Measurements from ENCODE around the gene CDH23. TPM values are rescaled to one million over a fixed set of nuclear protein-coding genes. Genes with fewer than 3 reads are reported as not detected.

Gene CDH23
- polyA plus RNA-seq, 2 of the 4 experiments (the other 2 are of a cell fraction): 1.1 to 2.3 TPM

- Histone ChIP-seq H3K9me3 (no peaks in the 10 kb centered on the region), H3K4me3 (no peak overlapping the region), H3K4me1 (no peaks in the 10 kb centered on the region), H3K4me2 (no peak overlapping the region), H3K27ac (no peak overlapping the region)
- FAIRE-seq (no peak), DNase-seq (ENCODE audit: low read depth in 1 of 2, low spot score in 1 of 2) (no peak), ATAC-seq (no peak)
- TF ChIP-seq MAZ (IDR thresholded peaks at IDR 0.05; ENCODE audit: borderline replicate concordance, low read depth, low read length) (no peak), POLR2AphosphoS2 (conservative IDR thresholded peaks at IDR 0.05; ENCODE audit: low read length) (no peak), NPAS2 (CRISPR knock-in tag; IDR thresholded peaks at IDR 0.05; ENCODE audit: borderline replicate concordance) (no peak), HES2 (IDR thresholded peaks at IDR 0.05) (no peak), EHMT2 (IDR thresholded peaks at IDR 0.05; ENCODE audit: low read depth) (no peak), MAFK (IDR thresholded peaks at IDR 0.05; ENCODE audit: partially characterized antibody) (no peak), HEYL (CRISPR knock-in tag; IDR thresholded peaks at IDR 0.05) (no peak), ESRRA (IDR thresholded peaks at IDR 0.05; ENCODE audit: borderline replicate concordance, low read length) (no peak), KDM5A (IDR thresholded peaks at IDR 0.05) (no peak), JUN (IDR thresholded peaks at IDR 0.05) (no peak), BHLHE40 (IDR thresholded peaks at IDR 0.05; ENCODE audit: low read depth, low read length) (no peak), JUNB (IDR thresholded peaks at IDR 0.05) (no peak), RFX5 (IDR thresholded peaks at IDR 0.05) (no peak), EHF (CRISPR knock-in tag; IDR thresholded peaks at IDR 0.05) (no peak), FOSB (CRISPR knock-in tag; IDR thresholded peaks at IDR 0.05) (no peak), CHD2 (IDR thresholded peaks at IDR 0.05; ENCODE audit: low read length, partially characterized antibody) (no peak)
- TF ChIP-seq, protein P1, sequence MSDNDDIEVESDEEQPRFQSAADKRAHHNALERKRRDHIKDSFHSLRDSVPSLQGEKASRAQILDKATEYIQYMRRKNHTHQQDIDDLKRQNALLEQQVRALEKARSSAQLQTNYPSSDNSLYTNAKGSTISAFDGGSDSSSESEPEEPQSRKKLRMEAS (IDR thresholded peaks at IDR 0.05): no peak
- ChIA-PET POLR2A (no interaction called here), CTCF (interaction anchor here (1.1 to 1.4 kb wide), 3 partner anchors 57 to 137 kb away, joined by 3 to 4 read pairs (median 3); no protein-coding TSS in a partner anchor)
- WGBS (ENCODE audit: missing lambda C conversion rate): 58% methylated on average over 10 of the region's 12 CpGs
These were observed 56.5 kb downstream of the CDH23 start for GRCh38 chr10:71453186-71453585.

DNA sequence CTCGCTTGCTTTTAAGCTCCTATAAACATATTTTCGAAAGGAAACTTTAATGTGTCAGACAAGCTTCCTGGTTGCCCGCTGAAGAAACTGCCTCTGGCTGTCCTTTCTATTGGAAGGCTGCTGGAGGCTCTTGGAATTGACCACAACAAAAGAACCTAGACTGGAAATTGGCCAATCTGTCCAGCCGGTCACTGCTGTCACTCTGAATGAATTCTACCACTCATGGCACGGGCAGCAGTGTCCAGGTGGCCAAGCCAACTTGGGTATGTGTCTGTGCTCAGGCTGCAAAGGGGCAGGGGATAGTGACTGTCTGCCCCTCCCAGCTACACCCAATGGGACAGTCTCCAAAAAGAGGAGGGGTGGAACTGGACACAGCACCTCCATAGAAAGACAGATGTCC, 57.6 kb downstream of the CDH23 start:
- TF ChIP-seq CBX8 (IDR thresholded peaks at IDR 0.05) (no peak), FOSL2 (IDR thresholded peaks at IDR 0.05) (no peak), FOSL2 (CRISPR knock-in tag; IDR thresholded peaks at IDR 0.05) (no peak), ESRRA (IDR thresholded peaks at IDR 0.05; ENCODE audit: borderline replicate concordance, low read length) (no peak), ZSCAN20 (CRISPR knock-in tag; IDR thresholded peaks at IDR 0.05) (no peak), HDAC2 (IDR thresholded peaks at IDR 0.05) (no peak)
- ChIA-PET CTCF (interaction anchor here (0.9 to 1.4 kb wide), 3 partner anchors 8 to 319 kb away, joined by 3 to 4 read pairs (median 4); no protein-coding TSS in a partner anchor), POLR2A (no interaction called here)
- FAIRE-seq (no peak), ATAC-seq (no peak), DNase-seq (ENCODE audit: low read depth in 1 of 2, low spot score in 1 of 2) (no peak)
- no peaks in the 10 kb centered on the region for H3K9me3 ChIP-seq
- no peak overlapping the region for H3K27ac ChIP-seq
- no peak overlapping the region for H3K4me2 ChIP-seq
- no peak overlapping the region for H3K4me3 ChIP-seq
- H3K4me1 ChIP-seq: no peaks in the 10 kb centered on the region
- WGBS (ENCODE audit: missing lambda C conversion rate): 63% methylated on average over 5 of the region's 5 CpGs

- WGBS (ENCODE audit: missing lambda C conversion rate): 49% methylated on average over 2 of the region's 2 CpGs
- H3K4me3 ChIP-seq: no peak overlapping the region
- no peak for FAIRE-seq
- H3K27ac ChIP-seq: no peak overlapping the region
- TF ChIP-seq SMC3 (IDR thresholded peaks at IDR 0.05) (no peak), TFCP2L1 (CRISPR knock-in tag; IDR thresholded peaks at IDR 0.05) (no peak), NFE2L2 (conservative IDR thresholded peaks at IDR 0.05; ENCODE audit: low read length) (no peak), RAD21 (conservative IDR thresholded peaks at IDR 0.05 in 1 of 2, IDR thresholded peaks at IDR 0.05 in 1 of 2) (no peak), ATOH8 (CRISPR knock-in tag; IDR thresholded peaks at IDR 0.05; ENCODE audit: low read depth) (no peak), HOXB13 (CRISPR knock-in tag; IDR thresholded peaks at IDR 0.05; ENCODE audit: low read depth) (no peak), JUN (IDR thresholded peaks at IDR 0.05) (no peak), HOXA7 (CRISPR knock-in tag; IDR thresholded peaks at IDR 0.05) (no peak), TP53 (CRISPR knock-in tag; IDR thresholded peaks at IDR 0.05) (no peak)
- DNase-seq (ENCODE audit: low read depth in 1 of 2, low spot score in 1 of 2): no peak
- ATAC-seq: no peak
- CTCF ChIA-PET: interaction anchor here (1.4 kb wide), 1 partner anchor 9 kb away, joined by 4 read pairs; no protein-coding TSS in a partner anchor
- H3K4me1 ChIP-seq: no peaks in the 10 kb centered on the region
- no peak overlapping the region for H3K4me2 ChIP-seq
- H3K9me3 ChIP-seq: no peaks in the 10 kb centered on the region
- POLR2A ChIA-PET: no interaction called here
These were observed 58.3 kb downstream of the CDH23 start for GRCh38 chr10:71455035-71455434.

Measured in A549 (cell line).